Stomach (tissue), 9 donors: ENCODE measurements around the gene GATA2. TPM values are rescaled to one million over a fixed set of nuclear protein-coding genes. Genes with fewer than 3 reads are reported as not detected.

Experiments
- DNase-seq, 2 donors: peaks; one replicate each; pipeline versions ENCODE4 v3.0.0 to v3.0.0-alpha.2; 2013 to 2019
- H3K27ac ChIP-seq, 5 donors: fragments of 200-600 bp in 4 of 5; sonication (generic) in 4 of 5; one replicate each; pipeline ENCODE4 v1.5.1; 2013 to 2019; ENCODE audit warnings: mild to moderate bottlenecking in 1 of 5, moderate library complexity in 1 of 5
- H3K27me3 ChIP-seq, 3 donors: fragments of 200-600 bp; sonication (generic); one replicate each; pipeline ENCODE4 v1.5.1; 2017 to 2019; ENCODE audit warnings: mixed run types in 1 of 3
- H3K36me3 ChIP-seq, 4 donors: fragments of 200-600 bp; sonication (generic); 1 replicate in 3 of 4; 2 replicates in 1 of 4; pipeline ENCODE4 v1.5.1; 2016 to 2019
- H3K4me1 ChIP-seq, 4 donors: fragments of 200-600 bp; sonication (generic); one replicate each; pipeline ENCODE4 v1.5.1; 2016 to 2019
- H3K4me3 ChIP-seq, 4 donors: fragments of 200-600 bp; sonication (generic) in 3 of 4; one replicate each; pipeline ENCODE4 v1.5.1; 2016 to 2019; ENCODE audit warnings: mild to moderate bottlenecking in 1 of 4
- H3K9me3 ChIP-seq, 4 donors: fragments of 200-600 bp; sonication (generic); one replicate each; pipeline ENCODE4 v1.5.1; 2016 to 2019
- EP300 ChIP-seq: sonication (generic); formaldehyde crosslinking; IDR thresholded peaks from one replicate; pipeline ENCODE4 v1.6.1; 2017; ENCODE audit warnings: antibody characterized with exemption
- POLR2A ChIP-seq, 4 donors: fragments of 450-650 bp; IDR thresholded peaks; one replicate each; pipeline ENCODE4 v1.6.1; 2016; ENCODE audit warnings: antibody characterized with exemption in 4 of 4, control low read depth in 2 of 4, mild to moderate bottlenecking in 1 of 4, moderate library complexity in 1 of 4
- POLR2AphosphoS5 ChIP-seq, 3 donors: sonication (generic); formaldehyde crosslinking; IDR thresholded peaks; one replicate each; pipeline ENCODE4 v1.6.1; 2016; ENCODE audit warnings: antibody characterized with exemption in 3 of 3
- WGBS, 5 donors: extraction: QIAGEN DNeasy Blood & Tissue Kit in 3 of 5; methylation state at CpG; one replicate each; pipeline versions ENCODE4 v1.1.5 to v1.1.7; 2013 to 2018; 5-methylcytosine and 5-hydroxymethylcytosine counted together
- intact Hi-C: fragments of 100-400 bp; cut with DNase I; formaldehyde crosslinking; loops from one replicate; pipeline ENCODE4 v1.15.1; 2023; ENCODE audit warnings: low total_unique reads
- polyA plus RNA-seq, 3 donors: library from polyadenylated mRNA; stranded (reverse); fragments of 200-250 nt; gene quantifications; one replicate each; pipeline ENCODE4 v1.2.3, GENCODE V29; 2013
- total RNA-seq, 5 donors: library from RNA; depleted of rRNA; stranded (reverse); fragments of >200 nt; gene quantifications; one replicate each; pipeline versions ENCODE4 v1.1.0 to v1.2.3, GENCODE V29; 2014 to 2016
- TF ChIP-seq, protein P1 (sequence below), 7 experiments: fragments of 450-650 bp in 4 of 7; fragments of 200-600 bp in 3 of 7; sonication (generic) in 3 of 7; IDR thresholded peaks; one replicate each; pipeline ENCODE4 v1.5.1; 2016 to 2019; ENCODE audit warnings: antibody characterized with exemption in 7 of 7, control low read depth in 2 of 7, mild to moderate bottlenecking in 1 of 7
- donor health status: healthy with polysubstance abuse.
- donor health status: Bipolar disorder and iron deficiency.
- donor health status: healthy.

The GATA2 gene
- total and polyA plus RNA-seq, 8 donors: 2.3 to 9.1 (median 3.4) TPM

- intact Hi-C loops: no loop called here
- TF ChIP-seq POLR2A (IDR thresholded peaks at IDR 0.05) (no peak), EP300 (no peak), POLR2AphosphoS5 (IDR thresholded peaks at IDR 0.05) (no peak)
- TF ChIP-seq, protein P1, sequence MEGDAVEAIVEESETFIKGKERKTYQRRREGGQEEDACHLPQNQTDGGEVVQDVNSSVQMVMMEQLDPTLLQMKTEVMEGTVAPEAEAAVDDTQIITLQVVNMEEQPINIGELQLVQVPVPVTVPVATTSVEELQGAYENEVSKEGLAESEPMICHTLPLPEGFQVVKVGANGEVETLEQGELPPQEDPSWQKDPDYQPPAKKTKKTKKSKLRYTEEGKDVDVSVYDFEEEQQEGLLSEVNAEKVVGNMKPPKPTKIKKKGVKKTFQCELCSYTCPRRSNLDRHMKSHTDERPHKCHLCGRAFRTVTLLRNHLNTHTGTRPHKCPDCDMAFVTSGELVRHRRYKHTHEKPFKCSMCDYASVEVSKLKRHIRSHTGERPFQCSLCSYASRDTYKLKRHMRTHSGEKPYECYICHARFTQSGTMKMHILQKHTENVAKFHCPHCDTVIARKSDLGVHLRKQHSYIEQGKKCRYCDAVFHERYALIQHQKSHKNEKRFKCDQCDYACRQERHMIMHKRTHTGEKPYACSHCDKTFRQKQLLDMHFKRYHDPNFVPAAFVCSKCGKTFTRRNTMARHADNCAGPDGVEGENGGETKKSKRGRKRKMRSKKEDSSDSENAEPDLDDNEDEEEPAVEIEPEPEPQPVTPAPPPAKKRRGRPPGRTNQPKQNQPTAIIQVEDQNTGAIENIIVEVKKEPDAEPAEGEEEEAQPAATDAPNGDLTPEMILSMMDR (IDR thresholded peaks at IDR 0.05): no peak
- peaks cover 33 to 67% (median 47%) of the 10 kb centered on the region in 4 donors for H3K4me1 ChIP-seq
- no peaks in the 10 kb centered on the region for H3K9me3 ChIP-seq
- H3K4me3 ChIP-seq: peak overlapping the region; percentile 13 to 68 (median 57)
- H3K27me3 ChIP-seq: peaks cover 50 to 100% (median 100%) of the 10 kb centered on the region in 3 donors
- no peak for DNase-seq
- WGBS, 5 donors: 14 to 25% (median 16%) methylated on average over 14 to 16 of the region's 16 CpGs
- no peaks in the 10 kb centered on the region for H3K36me3 ChIP-seq
- peak overlapping the region in 2 of 5 donors; percentile 40 to 46 for H3K27ac ChIP-seq
These were observed 8.4 kb downstream of the GATA2 start for GRCh38 chr3:128484404-128485281.

DNA sequence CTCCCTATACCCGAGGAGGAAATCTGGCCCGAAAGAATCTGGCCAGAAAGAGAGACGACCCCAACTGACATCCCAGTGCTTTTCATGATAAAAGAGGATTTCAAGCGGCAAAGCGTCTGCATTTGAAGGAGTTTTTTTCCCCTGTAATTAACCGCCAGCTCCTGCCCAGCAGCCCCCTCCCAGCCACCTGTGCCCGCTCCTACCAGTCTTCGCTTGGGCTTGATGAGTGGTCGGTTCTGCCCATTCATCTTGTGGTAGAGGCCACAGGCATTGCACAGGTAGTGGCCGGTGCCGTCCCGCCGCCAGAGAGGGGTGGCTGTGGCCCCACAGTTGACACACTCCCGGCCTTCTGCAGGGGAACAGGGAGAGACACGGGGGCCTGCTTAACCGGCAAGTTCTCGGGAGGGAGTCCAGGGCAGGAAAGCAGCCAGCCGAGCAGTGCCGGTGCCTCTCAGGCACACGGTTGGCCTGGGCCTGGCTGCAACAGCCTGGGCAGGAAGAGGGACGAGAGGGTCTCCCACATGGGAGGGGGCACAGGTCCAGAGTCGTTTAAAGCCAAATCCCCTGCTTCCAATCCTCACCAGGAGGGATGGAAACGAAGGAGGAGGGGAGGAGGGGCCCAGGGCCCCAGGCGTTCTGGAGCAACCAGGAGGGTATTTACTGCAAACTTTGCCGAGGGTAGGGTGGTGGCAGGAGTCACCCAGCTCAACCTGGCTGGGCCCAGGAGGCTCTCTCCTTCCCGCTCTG lies 9.2 kb downstream of the GATA2 start:
- peaks cover 47 to 100% (median 97%) of the 10 kb centered on the region in 3 donors for H3K27me3 ChIP-seq
- 8 to 11% (median 10%) methylated on average over 19 to 26 of the region's 26 CpGs for WGBS, 5 donors
- peak overlapping the region in 3 of 5 donors; percentile 40 to 46 (median 45) for H3K27ac ChIP-seq
- DNase-seq: no peak
- H3K36me3 ChIP-seq: no peaks in the 10 kb centered on the region
- no peak for TF ChIP-seq EP300
- TF ChIP-seq POLR2AphosphoS5 (IDR thresholded peaks at IDR 0.05): no peak
- no peak for TF ChIP-seq POLR2A (IDR thresholded peaks at IDR 0.05)
- TF ChIP-seq, protein P1 (IDR thresholded peaks at IDR 0.05): no peak
- peak overlapping the region in 2 of 4 donors; percentile 5 to 10 for H3K4me3 ChIP-seq
- peaks cover 25 to 59% (median 39%) of the 10 kb centered on the region in 4 donors for H3K4me1 ChIP-seq
- H3K9me3 ChIP-seq: no peaks in the 10 kb centered on the region
- intact Hi-C loops: no loop called here

- peak overlapping the region in 4 of 5 donors; percentile 6 to 46 (median 42) for H3K27ac ChIP-seq
- no peaks in the 10 kb centered on the region for H3K36me3 ChIP-seq
- H3K27me3 ChIP-seq: peaks cover 38 to 100% (median 90%) of the 10 kb centered on the region in 3 donors
- 6 to 9% (median 8%) methylated on average over 28 to 33 of the region's 33 CpGs for WGBS, 5 donors
- H3K4me1 ChIP-seq: peaks cover 16 to 50% (median 30%) of the 10 kb centered on the region in 4 donors
- peak in 1 of 2 donors; percentile 69 for DNase-seq
- no peaks in the 10 kb centered on the region for H3K9me3 ChIP-seq
- TF ChIP-seq POLR2AphosphoS5 (IDR thresholded peaks at IDR 0.05): no peak
- TF ChIP-seq EP300: no peak
- TF ChIP-seq, protein P1 (IDR thresholded peaks at IDR 0.05): no peak
- no peak for TF ChIP-seq POLR2A (IDR thresholded peaks at IDR 0.05)
- peak overlapping the region in 2 of 4 donors; percentile 5 to 10 for H3K4me3 ChIP-seq
- intact Hi-C loops: no loop called here
These were observed 10.0 kb downstream of the GATA2 start for GRCh38 chr3:128482666-128483656.
